Endodermal cell (in vitro differentiated cells): ENCODE data around the gene SLC36A3. TPM values are rescaled to one million over a fixed set of nuclear protein-coding genes. Genes with fewer than 3 reads are reported as not detected.
A peak's percentile ranks its signal among the peaks of the same experiment; 100 is the strongest.
"Not testable (repeated sequence)": the region's sequence is repeated elsewhere in the genome, so short reads cannot be mapped to it uniquely, and the experiment has no call there.

Source experiments
- DNase-seq: peaks from one replicate; pipeline ENCODE4 v3.0.0-alpha.2; 2017
- H3K27ac ChIP-seq: 2 replicates; pipeline ENCODE4 v1.5.1; 2013; ENCODE audit warnings: mild to moderate bottlenecking, low read depth, low read length, moderate library complexity
- H3K27me3 ChIP-seq: 2 replicates; pipeline ENCODE4 v1.6.1; 2013; ENCODE audit warnings: mild to moderate bottlenecking, low read length, moderate library complexity; ENCODE audit not compliant: insufficient read depth, control insufficient read depth, poor library complexity, severe bottlenecking
- H3K36me3 ChIP-seq: 2 replicates; pipeline ENCODE4 v1.7.0; 2013; ENCODE audit warnings: mild to moderate bottlenecking, low read length, moderate library complexity; ENCODE audit not compliant: control insufficient read depth, insufficient read depth
- H3K4me1 ChIP-seq: one replicate; pipeline ENCODE4 v1.7.0; 2013; ENCODE audit warnings: low read length; ENCODE audit not compliant: control insufficient read depth, insufficient read depth
- H3K4me3 ChIP-seq: 2 replicates; pipeline ENCODE4 v1.5.1; 2013; ENCODE audit warnings: mild to moderate bottlenecking, low read length, moderate library complexity
- H3K9ac ChIP-seq: 2 replicates; pipeline ENCODE4 v1.6.1; 2013; ENCODE audit warnings: mild to moderate bottlenecking, low read length, moderate library complexity; ENCODE audit not compliant: poor library complexity, severe bottlenecking; ENCODE audit errors: extremely low read depth
- H3K9me3 ChIP-seq: 2 replicates; pipeline ENCODE4 v1.6.1; 2013; ENCODE audit warnings: mild to moderate bottlenecking, low read length, moderate library complexity; ENCODE audit not compliant: control insufficient read depth
- H3K27ac Mint-ChIP-seq: 2 replicates; pipeline ENCODE4 v1.8.0; 2020; ENCODE audit warnings: mixed read lengths
- H3K27me3 Mint-ChIP-seq: 2 replicates; pipeline ENCODE4 v1.8.0; 2021; ENCODE audit warnings: mild to moderate bottlenecking, mixed read lengths; ENCODE audit not compliant: insufficient read depth
- H3K36me3 Mint-ChIP-seq: 2 replicates; pipeline ENCODE4 v1.8.0; 2020; ENCODE audit warnings: low read depth, mixed read lengths
- H3K4me1 Mint-ChIP-seq: 2 replicates; pipeline ENCODE4 v1.8.0; 2020; ENCODE audit warnings: mixed read lengths
- H3K4me3 Mint-ChIP-seq: 2 replicates; pipeline ENCODE4 v1.8.0; 2020; ENCODE audit warnings: mild to moderate bottlenecking, moderate library complexity, mixed read lengths
- H3K9me3 Mint-ChIP-seq: 2 replicates; pipeline ENCODE4 v1.8.0; 2020; ENCODE audit warnings: mild to moderate bottlenecking, mixed read lengths
- WGBS, 2 experiments: methylation state at CpG; one replicate each; pipeline versions ENCODE4 v1.1.5 to v1.1.7; 2013; ENCODE audit warnings: missing lambda C conversion rate in 2 of 2, mixed read lengths in 1 of 2; ENCODE audit not compliant: insufficient coverage in 1 of 2, insufficient read length in 1 of 2; 5-methylcytosine and 5-hydroxymethylcytosine counted together
- total RNA-seq, 2 donors: library from RNA; stranded (reverse); fragmentation: NEBNext Ultra II Directional in 1 of 2; extraction: Animal tissue kit (Norgen Biotek cat#: 25700) in 1 of 2; gene quantifications; 2 replicates in 1 of 2; 3 replicates in 1 of 2; pipeline ENCODE4 v1.2.1, GENCODE V29; 2021
- TF ChIP-seq, protein P1 (sequence below): fragments of 200-600 bp; sonication (generic); conservative IDR thresholded peaks from 2 replicates; pipeline ENCODE4 v1.5.0; 2021; ENCODE audit warnings: antibody characterized with exemption, mild to moderate bottlenecking

Gene SLC36A3
- total RNA-seq, 2 donors from 2014 or later = not detected

DNA sequence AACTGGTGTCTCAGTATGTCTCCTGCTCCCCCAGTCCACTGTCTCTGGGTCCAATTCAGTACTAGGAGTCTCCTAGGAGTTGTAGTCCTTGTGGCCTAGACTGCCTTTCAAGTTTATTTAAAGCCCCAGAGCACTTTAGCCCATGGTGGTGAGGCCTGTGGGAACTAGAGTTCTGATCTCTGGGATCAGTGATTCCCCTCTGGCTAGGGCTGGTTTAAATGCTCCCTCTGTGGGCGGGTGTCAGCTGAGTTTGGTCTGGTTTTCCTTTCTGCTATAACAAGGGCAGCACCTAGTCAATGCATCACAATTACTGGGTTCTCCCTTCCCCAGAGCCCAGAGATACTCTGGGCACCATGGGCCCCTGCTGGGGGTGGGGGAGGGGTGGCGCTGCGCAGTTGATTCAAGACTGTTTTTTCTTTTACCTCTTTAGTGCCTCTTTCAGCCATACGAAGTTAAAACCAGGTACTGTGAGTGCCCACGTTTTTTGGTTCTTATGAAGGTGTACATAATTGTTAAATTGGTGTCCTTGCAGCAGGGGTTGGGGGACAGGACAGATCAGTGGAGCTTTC, 9.3 kb upstream of the SLC36A3 start:
- Histone ChIP-seq H3K4me3 (peak overlapping the region; percentile 72), H3K27me3 (no peaks in the 10 kb centered on the region), H3K36me3 (no peaks in the 10 kb centered on the region), H3K4me1 (peaks cover 4% of the 10 kb centered on the region), H3K27ac (no peak overlapping the region), H3K9ac (no peak overlapping the region), H3K9me3 (peaks cover 33% of the 10 kb centered on the region)
- H3K27ac Mint-ChIP-seq = peak overlapping the region; percentile 80
- H3K36me3 Mint-ChIP-seq = peaks cover 8% of the 10 kb centered on the region
- H3K4me3 Mint-ChIP-seq = no peak overlapping the region
- TF ChIP-seq, protein P1, sequence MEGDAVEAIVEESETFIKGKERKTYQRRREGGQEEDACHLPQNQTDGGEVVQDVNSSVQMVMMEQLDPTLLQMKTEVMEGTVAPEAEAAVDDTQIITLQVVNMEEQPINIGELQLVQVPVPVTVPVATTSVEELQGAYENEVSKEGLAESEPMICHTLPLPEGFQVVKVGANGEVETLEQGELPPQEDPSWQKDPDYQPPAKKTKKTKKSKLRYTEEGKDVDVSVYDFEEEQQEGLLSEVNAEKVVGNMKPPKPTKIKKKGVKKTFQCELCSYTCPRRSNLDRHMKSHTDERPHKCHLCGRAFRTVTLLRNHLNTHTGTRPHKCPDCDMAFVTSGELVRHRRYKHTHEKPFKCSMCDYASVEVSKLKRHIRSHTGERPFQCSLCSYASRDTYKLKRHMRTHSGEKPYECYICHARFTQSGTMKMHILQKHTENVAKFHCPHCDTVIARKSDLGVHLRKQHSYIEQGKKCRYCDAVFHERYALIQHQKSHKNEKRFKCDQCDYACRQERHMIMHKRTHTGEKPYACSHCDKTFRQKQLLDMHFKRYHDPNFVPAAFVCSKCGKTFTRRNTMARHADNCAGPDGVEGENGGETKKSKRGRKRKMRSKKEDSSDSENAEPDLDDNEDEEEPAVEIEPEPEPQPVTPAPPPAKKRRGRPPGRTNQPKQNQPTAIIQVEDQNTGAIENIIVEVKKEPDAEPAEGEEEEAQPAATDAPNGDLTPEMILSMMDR = peak; percentile 15
- peak; percentile 60 for DNase-seq
- H3K27me3 Mint-ChIP-seq = no peaks in the 10 kb centered on the region
- 85 to 100% methylated on average over 1 to 3 of the region's 5 CpGs for WGBS, 2 experiments
- H3K4me1 Mint-ChIP-seq = peaks cover 48% of the 10 kb centered on the region
- H3K9me3 Mint-ChIP-seq = peaks cover 32% of the 10 kb centered on the region

DNA sequence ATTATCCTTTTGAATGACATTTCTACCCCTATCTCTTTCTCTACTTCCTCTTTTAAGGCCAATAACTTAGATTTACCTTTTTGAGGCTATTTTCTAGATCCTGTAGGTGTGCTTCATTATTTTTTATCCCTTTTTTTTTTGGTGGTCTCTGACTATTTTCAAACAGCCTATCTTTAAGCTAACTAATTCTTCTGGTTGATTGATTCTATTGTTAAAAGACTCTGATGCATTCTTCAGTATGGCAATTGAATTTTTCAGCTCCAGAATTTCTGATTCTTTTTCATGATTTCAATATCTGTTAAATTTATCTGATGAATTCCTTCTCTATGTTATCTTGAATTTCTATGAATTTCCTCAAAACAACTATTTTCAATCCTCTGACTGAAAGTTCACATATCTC, 7.4 kb upstream of the SLC36A3 start:
- DNase-seq = no peak
- Mint-ChIP-seq H3K27me3 (no peaks in the 10 kb centered on the region), H3K9me3 (peaks cover 32% of the 10 kb centered on the region), H3K4me3 (no peak overlapping the region), H3K4me1 (peaks cover 43% of the 10 kb centered on the region), H3K27ac (no peak overlapping the region), H3K36me3 (peaks cover 8% of the 10 kb centered on the region)
- TF ChIP-seq, protein P1 = no peak
- Histone ChIP-seq H3K9me3 (peaks cover 38% of the 10 kb centered on the region), H3K27me3 (no peaks in the 10 kb centered on the region), H3K9ac (no peak overlapping the region), H3K4me3 (peak overlapping the region; percentile 72), H3K36me3 (no peaks in the 10 kb centered on the region), H3K27ac (no peak overlapping the region), H3K4me1 (peaks cover 4% of the 10 kb centered on the region)

DNA sequence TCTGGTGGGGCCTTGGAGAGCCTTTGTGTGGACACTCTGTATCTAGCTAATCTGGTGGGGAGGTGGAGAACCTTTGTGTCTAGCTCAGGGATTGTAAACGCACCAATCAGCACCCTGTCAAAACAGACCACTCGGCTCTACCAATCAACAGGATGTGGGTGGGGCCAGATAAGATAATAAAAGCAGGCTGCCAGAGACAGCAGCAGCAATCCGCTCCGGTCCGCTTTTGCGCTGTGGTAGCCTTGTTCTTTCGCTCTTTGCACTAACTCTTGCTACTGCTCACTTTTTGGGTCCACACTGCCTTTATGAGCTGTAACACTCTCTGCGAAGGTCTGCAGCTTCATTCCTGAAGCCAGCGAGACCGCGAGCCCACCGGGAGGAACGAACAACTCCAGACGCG, 6.3 kb upstream of the SLC36A3 start:
- not testable (repeated sequence) for H3K27ac ChIP-seq
- 89 to 91% methylated on average over 14 to 15 of the region's 15 CpGs for WGBS, 2 experiments
- H3K9me3 Mint-ChIP-seq = peaks cover 32% of the 10 kb centered on the region

DNA sequence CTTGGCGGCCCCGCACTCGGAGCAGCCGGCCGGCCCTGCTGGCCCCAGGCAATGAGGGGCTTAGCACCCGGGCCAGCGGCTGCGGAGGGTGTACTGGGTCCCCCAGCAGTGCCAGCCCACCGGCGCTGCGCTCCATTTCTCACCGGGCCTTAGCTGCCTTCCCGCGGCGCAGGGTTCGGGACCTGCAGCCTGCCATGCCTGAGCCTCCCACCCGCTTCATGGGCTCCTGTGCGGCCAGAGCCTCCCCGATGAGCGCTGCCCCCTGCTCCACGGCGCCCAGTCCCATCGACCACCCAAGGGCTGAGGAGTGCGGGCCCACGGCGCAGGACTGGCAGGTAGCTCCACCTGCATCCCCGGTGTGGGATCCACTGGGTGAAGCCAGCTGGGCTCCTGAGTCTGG, 5.7 kb upstream of the SLC36A3 start:
- H3K4me3 Mint-ChIP-seq, H3K27me3 Mint-ChIP-seq, H3K36me3 Mint-ChIP-seq, H3K36me3 ChIP-seq, H3K27ac ChIP-seq, DNase-seq, H3K27me3 ChIP-seq, H3K4me3 ChIP-seq, H3K27ac Mint-ChIP-seq, H3K9ac ChIP-seq, H3K4me1 ChIP-seq: not testable (repeated sequence)
- Mint-ChIP-seq H3K4me1 (peaks cover 28% of the 10 kb centered on the region), H3K9me3 (peaks cover 32% of the 10 kb centered on the region)
- peaks cover 38% of the 10 kb centered on the region for H3K9me3 ChIP-seq
- WGBS, 2 experiments = 92 to 94% methylated on average over 6 to 27 of the region's 27 CpGs

More for the DNA sequence above, 6.3 kb upstream of the SLC36A3 start:
- H3K9me3 ChIP-seq = peaks cover 38% of the 10 kb centered on the region
- H3K4me3 Mint-ChIP-seq, DNase-seq, H3K27ac Mint-ChIP-seq, H3K27me3 Mint-ChIP-seq, H3K27me3 ChIP-seq, H3K4me1 ChIP-seq, H3K36me3 Mint-ChIP-seq, H3K9ac ChIP-seq, H3K36me3 ChIP-seq: not testable (repeated sequence)
- peaks cover 34% of the 10 kb centered on the region for H3K4me1 Mint-ChIP-seq
- peak overlapping the region; percentile 72 for H3K4me3 ChIP-seq
